BE2C (cell line): ENCODE measurements around the gene CXXC1.

Source experiments
- DNase-seq: peaks from one replicate; pipeline ENCODE4 v3.0.0-alpha.2; 2020
- H3K27me3 ChIP-seq: fragments of 250-450 bp; sonication (Bioruptor Pico); 2 replicates; pipeline ENCODE4 v1.5.1; 2020; ENCODE audit warnings: mild to moderate bottlenecking
- H3K36me3 ChIP-seq: fragments of 250-450 bp; sonication (Bioruptor Pico); 2 replicates; pipeline ENCODE4 v1.5.1; 2020; ENCODE audit warnings: mild to moderate bottlenecking
- H3K4me1 ChIP-seq: fragments of 250-450 bp; sonication (Bioruptor Pico); 2 replicates; pipeline ENCODE4 v1.5.1; 2020
- H3K4me3 ChIP-seq: 2 replicates; pipeline ENCODE4 v1.5.1; 2011; ENCODE audit warnings: low read depth, low read length
- H3K9me3 ChIP-seq: fragments of 250-450 bp; sonication (Bioruptor Pico); 2 replicates; pipeline ENCODE4 v1.5.1; 2020
- CTCF ChIP-seq: IDR thresholded peaks from 2 replicates; pipeline ENCODE4 v1.5.1; 2012; ENCODE audit warnings: mild to moderate bottlenecking, low read depth, low read length

Gene CXXC1

GRCh38 chr18:50279752-50280151 is 7.7 kb downstream of the CXXC1 start:
- no peak for DNase-seq
- Histone ChIP-seq H3K36me3 (peaks cover 10% of the 10 kb centered on the region), H3K4me3 (no peak overlapping the region)

GRCh38 chr18:50277942-50278341 is 9.6 kb downstream of the CXXC1 start:
- no peaks in the 10 kb centered on the region for H3K4me1 ChIP-seq
- H3K27me3 ChIP-seq: no peaks in the 10 kb centered on the region
- peaks cover 10% of the 10 kb centered on the region for H3K36me3 ChIP-seq
- H3K4me3 ChIP-seq: no peak overlapping the region
- H3K9me3 ChIP-seq: no peaks in the 10 kb centered on the region
- DNase-seq: no peak
- no peak for TF ChIP-seq CTCF

More at GRCh38 chr18:50279752-50280151, 7.7 kb downstream of the CXXC1 start:
- Histone ChIP-seq H3K9me3 (no peaks in the 10 kb centered on the region), H3K27me3 (no peaks in the 10 kb centered on the region), H3K4me1 (no peaks in the 10 kb centered on the region)
- TF ChIP-seq CTCF: no peak

- Histone ChIP-seq H3K4me3 (no peak overlapping the region), H3K4me1 (no peaks in the 10 kb centered on the region), H3K27me3 (no peaks in the 10 kb centered on the region), H3K9me3 (no peaks in the 10 kb centered on the region), H3K36me3 (peaks cover 10% of the 10 kb centered on the region)
- TF ChIP-seq CTCF: no peak
- DNase-seq: no peak
Measured at GRCh38 chr18:50276452-50276851, 11.0 kb downstream of the CXXC1 start.

GRCh38 chr18:50275503-50276036 is 11.9 kb downstream of the CXXC1 start:
- no peaks in the 10 kb centered on the region for H3K9me3 ChIP-seq
- H3K4me1 ChIP-seq: no peaks in the 10 kb centered on the region
- DNase-seq: no peak
- TF ChIP-seq CTCF: no peak
- no peak overlapping the region for H3K4me3 ChIP-seq
- no peaks in the 10 kb centered on the region for H3K27me3 ChIP-seq
- H3K36me3 ChIP-seq: peaks cover 10% of the 10 kb centered on the region

GRCh38 chr18:50274941-50275340 is 12.6 kb downstream of the CXXC1 start:
- Histone ChIP-seq H3K4me1 (no peaks in the 10 kb centered on the region), H3K27me3 (no peaks in the 10 kb centered on the region), H3K4me3 (no peak overlapping the region), H3K36me3 (peaks cover 10% of the 10 kb centered on the region), H3K9me3 (no peaks in the 10 kb centered on the region)
- TF ChIP-seq CTCF: no peak
- DNase-seq: no peak

- no peak for TF ChIP-seq CTCF
- Histone ChIP-seq H3K27me3 (no peaks in the 10 kb centered on the region), H3K36me3 (peaks cover 10% of the 10 kb centered on the region), H3K9me3 (no peaks in the 10 kb centered on the region), H3K4me1 (no peaks in the 10 kb centered on the region), H3K4me3 (no peak overlapping the region)
- no peak for DNase-seq
Measured at GRCh38 chr18:50274044-50274442, 13.4 kb downstream of the CXXC1 start.
